ENCODE results near the gene HTT.

The HTT gene

DNA sequence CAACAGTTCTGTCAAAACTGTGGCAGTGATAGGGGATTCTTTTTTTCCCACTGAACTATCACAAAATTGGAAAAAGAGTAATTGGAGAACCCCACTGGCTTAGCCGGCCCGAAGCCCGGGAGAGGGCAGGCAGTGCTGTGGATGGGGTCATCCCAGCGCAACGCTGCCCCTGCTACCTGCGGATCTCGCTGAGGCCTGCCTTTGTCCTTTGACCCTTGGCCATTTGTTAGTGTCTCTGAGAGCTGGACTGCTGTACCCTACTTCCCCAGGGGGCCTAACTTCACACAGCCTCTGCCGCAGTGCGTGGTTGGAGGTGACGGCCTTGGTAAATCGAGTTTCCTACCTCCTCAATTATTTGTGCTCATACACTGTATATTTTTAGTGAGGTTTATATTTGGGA, 131.5 kb downstream of the HTT start:
- no peak for DNase-seq

DNA sequence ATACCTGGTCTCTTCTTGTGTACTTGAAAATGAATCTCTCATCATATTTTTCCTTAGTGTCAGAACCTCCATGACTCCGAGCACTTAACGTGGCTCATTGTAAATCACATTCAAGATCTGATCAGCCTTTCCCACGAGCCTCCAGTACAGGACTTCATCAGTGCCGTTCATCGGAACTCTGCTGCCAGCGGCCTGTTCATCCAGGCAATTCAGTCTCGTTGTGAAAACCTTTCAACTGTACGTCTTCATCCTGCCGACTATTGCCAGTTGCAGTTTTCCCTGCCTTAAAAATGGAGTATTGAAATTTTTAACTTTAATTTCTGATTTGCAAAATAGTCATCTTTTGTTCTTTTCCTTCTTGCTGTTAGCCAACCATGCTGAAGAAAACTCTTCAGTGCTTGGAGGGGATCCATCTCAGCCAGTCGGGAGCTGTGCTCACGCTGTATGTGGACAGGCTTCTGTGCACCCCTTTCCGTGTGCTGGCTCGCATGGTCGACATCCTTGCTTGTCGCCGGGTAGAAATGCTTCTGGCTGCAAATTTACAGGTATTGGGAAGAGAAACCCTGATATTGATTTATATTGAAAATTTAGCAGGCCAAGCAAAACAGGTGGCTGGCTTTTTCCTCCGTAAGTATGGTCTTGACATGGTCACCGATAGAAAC, 132.1 kb downstream of the HTT start:
- no peak for DNase-seq

DNA sequence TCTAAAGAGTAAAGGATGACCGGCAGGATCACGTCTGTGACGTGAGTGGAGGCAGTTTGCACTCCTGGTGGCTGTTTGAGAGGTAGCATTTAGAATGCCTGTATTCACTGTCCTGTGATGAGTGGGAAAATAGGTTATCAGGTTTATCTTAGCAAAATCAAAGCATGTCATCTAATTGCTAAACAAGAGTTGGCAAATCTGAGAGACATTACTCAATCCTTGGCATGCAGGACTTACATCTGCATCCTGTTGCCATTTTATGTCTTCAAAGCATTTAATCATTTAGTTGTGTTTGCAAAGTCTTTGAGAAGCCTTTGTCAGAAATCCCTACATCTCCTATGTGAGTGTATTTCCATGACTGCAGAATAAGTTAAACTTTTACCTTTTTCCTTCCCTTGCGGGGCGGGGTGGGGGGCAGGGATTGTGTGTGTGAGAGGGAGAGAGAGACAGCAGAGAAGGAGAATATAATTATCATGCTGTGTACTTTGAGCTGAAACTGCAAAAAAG, 133.1 kb downstream of the HTT start:
- no peak for DNase-seq

DNA sequence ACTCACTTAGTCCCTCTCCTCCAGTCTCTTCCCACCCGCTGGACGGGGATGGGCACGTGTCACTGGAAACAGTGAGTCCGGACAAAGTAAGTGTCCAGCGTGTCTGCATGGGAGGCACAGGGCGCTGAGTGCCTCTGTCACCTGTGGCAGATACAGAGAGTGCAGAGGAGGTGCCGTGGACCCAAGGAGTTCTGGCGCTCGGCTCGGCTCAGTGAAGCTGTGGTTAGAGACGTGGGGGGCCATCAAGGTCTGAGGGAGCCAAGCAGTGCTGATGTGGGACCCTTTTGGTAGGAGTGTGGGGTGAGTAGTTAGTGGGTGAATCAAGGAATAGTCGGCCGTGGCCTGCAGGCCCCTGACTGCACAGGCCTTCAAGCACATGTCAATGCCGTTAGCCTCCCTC, 134.3 kb downstream of the HTT start:
- DNase-seq: no peak

GRCh38 chr4:3209551-3210325, 135.3 kb downstream of the HTT start:
- DNase-seq: no peak

DNA sequence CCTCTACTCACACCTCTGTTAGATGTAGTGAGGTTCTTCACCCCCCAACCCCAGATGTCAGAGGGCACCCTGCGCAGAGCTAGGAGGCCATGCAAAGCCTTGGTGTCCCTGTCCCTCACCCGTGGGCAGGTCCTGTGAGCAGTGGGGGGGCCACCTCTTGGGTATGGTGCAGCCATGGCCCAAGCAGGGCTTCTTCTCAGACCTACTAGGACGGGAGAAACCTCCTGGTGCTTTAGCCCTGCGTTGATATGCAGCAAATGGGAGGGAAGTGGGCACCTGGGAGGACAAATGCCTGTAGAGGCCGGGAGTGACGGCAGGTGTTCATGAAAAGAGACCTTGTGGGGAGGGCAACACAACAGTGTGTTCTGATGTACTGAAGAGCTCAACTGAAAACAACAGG, 136.0 kb downstream of the HTT start:
- no peak for DNase-seq

GRCh38 chr4:3211866-3212265, 137.4 kb downstream of the HTT start:
- DNase-seq: no peak

DNA sequence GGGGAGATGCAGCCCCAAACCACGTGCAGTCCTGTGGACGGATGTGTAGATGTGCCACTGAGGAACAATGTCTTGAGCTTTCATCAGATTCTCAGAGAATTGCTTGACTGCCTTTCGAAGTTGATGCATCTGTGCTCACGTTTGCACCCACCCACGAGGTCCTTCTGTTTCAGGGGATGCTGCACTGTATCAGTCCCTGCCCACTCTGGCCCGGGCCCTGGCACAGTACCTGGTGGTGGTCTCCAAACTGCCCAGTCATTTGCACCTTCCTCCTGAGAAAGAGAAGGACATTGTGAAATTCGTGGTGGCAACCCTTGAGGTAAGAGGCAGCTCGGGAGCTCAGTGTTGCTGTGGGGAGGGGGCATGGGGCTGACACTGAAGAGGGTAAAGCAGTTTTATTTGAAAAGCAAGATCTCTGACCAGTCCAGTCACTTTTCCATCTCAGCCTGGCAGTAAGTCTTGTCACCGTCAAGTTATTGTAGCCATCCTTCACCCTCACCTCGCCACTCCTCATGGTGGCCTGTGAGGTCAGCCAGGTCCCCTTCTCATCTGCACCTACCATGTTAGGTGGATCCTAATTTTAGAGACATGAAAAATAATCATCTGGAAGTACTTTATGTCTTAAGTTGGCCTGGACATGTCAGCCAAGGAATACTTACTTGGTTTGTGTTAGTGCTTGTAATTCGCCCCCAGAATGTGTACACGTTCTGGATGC, 138.1 kb downstream of the HTT start:
- no peak for DNase-seq

- no peak for DNase-seq
Measured at GRCh38 chr4:3213106-3213425, 138.6 kb downstream of the HTT start.

GRCh38 chr4:3213661-3214250, 139.3 kb downstream of the HTT start:
- no peak for DNase-seq

DNA sequence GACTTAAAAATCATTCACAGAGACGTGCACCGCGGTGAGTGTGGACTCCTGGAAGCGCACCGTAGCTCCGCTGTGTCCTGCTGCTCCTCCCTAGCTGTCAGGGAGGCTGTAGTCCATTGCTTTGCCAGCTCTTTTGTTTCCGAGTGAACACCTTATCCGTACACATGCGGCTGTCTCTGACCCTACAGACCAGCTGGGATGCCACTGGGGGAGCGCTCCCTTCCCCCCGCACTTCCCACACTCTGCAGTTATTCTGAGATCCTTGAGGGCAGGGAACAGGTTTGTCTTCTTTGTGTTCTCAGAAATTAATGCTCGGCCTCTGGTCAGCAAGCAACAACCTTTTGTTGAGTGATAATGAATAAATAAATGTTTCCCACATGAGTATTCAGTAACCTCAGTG, 140.8 kb downstream of the HTT start:
- DNase-seq: no peak

GRCh38 chr4:3215733-3216132, 141.3 kb downstream of the HTT start:
- no peak for DNase-seq

GRCh38 chr4:3217266-3217665, 142.8 kb downstream of the HTT start:
- no peak for DNase-seq

- DNase-seq: no peak
Measured at GRCh38 chr4:3217771-3218170, 143.3 kb downstream of the HTT start.

GRCh38 chr4:3218824-3219760, 144.6 kb downstream of the HTT start:
- no peak for DNase-seq

DNA sequence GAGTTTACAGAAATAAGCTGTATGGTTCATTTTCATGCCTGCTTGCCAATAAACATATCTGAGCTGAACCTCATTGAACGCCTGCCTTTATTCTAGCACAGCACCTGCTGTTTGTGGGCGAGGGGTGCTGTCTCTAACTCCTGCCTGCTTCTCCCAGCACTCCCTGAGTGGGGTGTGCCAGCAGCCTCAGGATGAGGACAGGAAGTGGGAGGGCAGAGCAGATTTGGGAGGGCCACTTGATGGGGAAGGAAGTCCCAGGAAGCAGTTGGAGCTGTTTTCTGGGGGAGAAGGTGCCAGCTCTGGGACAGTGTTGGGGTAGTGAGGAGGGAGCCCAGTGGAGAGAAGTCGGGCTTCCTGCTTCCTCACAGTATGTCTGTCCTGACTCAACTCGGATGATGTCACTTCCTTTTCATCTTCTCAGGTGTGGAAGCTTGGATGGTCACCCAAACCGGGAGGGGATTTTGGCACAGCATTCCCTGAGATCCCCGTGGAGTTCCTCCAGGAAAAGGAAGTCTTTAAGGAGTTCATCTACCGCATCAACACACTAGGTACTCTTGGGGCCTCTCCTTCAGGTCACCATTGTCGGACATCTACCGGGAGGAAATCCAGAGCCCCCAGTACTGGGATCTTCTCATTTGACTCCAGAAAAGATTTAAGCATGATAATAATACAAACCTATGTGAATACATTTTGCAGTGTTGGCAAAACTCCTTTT, 145.4 kb downstream of the HTT start:
- no peak for DNase-seq

GRCh38 chr4:3220476-3221183, 146.1 kb downstream of the HTT start:
- DNase-seq: no peak

DNA sequence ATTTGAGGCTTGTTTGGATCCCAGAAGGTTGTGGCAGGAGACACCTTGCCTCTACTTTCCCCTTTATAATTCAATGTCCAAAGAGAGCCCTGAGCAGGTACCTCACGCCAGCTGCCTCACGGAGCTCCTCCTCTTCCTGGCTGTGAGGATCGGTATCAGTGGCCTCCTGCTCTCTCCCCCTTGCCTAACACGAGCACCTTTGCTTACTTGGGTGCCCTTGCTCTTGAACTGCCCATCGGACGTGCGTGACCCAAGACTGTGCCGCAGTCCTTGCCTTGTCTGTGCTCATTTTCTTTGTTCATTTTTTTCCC, 146.7 kb downstream of the HTT start:
- no peak for DNase-seq

DNA sequence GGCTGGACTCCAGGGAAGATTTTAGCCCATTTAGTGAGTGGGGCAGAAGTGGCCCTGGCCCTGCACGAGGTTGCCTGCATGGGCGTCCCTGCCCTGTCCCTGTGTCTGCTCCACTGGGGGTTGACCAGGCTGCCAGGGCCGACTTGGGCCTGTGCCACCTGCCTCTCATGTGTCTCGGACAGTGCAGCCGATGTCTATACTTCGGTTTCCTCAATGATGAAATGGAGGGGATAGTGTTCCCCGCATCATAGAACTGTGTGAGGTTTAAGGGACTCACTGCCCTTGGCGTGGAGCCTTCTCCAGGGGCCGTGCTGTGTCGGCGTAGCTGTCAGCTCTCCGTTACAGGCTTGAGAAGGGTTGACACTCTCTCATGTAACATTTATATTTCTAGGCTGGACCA, 147.5 kb downstream of the HTT start:
- no peak for DNase-seq

- no peak for DNase-seq
Measured at GRCh38 chr4:3223346-3223745, 148.9 kb downstream of the HTT start.
